Hindlimb muscle (tissue), 1 donor: Measurements from ENCODE around the gene C19orf38. TPM values are rescaled to one million over a fixed set of nuclear protein-coding genes. Genes with fewer than 3 reads are reported as not detected.
"Not testable (repeated sequence)": the region's sequence is repeated elsewhere in the genome, so short reads cannot be mapped to it uniquely, and the experiment has no call there.

Experiments
- DNase-seq: peaks from one replicate; pipeline ENCODE4 v3.0.0-alpha.2; 2013
- polyA plus RNA-seq: library from polyadenylated mRNA; unstranded; fragments of 120-200 nt; gene quantifications from one replicate; pipeline ENCODE4 v1.2.1, GENCODE V29; 2013; ENCODE audit not compliant: insufficient read length

Gene C19orf38
- polyA plus RNA-seq, 1 donor: 3.7 TPM

- no peak for DNase-seq
Measured at GRCh38 chr19:10876459-10877240, 28.4 kb downstream of the C19orf38 start.

- DNase-seq: not testable (repeated sequence)
Measured at GRCh38 chr19:10877608-10878007, 29.4 kb downstream of the C19orf38 start.

- DNase-seq: no peak
Measured at GRCh38 chr19:10878253-10878652, 30.0 kb downstream of the C19orf38 start.

GRCh38 chr19:10881403-10882107 is 33.3 kb downstream of the C19orf38 start:
- no peak for DNase-seq

DNA sequence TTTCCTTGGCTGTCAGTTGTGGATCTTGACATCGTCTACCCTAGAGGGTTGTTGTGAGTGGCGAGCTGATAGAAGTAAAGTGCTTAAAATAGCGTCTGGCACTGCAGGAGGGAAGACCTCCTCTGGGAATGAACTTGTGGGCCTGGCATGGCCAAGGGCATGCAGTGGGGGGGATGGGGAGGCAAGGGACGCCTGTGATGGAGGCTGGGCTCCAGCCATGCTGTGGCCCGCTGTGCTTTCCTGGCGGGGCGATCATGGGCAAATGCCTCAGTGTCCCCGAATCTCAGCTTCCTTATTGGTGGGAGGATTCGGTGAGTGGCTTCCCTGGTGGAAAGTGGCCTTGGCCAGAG is 33.9 kb downstream of the C19orf38 start:
- no peak for DNase-seq

- no peak for DNase-seq
Measured at GRCh38 chr19:10884274-10884673, 36.1 kb downstream of the C19orf38 start.

DNA sequence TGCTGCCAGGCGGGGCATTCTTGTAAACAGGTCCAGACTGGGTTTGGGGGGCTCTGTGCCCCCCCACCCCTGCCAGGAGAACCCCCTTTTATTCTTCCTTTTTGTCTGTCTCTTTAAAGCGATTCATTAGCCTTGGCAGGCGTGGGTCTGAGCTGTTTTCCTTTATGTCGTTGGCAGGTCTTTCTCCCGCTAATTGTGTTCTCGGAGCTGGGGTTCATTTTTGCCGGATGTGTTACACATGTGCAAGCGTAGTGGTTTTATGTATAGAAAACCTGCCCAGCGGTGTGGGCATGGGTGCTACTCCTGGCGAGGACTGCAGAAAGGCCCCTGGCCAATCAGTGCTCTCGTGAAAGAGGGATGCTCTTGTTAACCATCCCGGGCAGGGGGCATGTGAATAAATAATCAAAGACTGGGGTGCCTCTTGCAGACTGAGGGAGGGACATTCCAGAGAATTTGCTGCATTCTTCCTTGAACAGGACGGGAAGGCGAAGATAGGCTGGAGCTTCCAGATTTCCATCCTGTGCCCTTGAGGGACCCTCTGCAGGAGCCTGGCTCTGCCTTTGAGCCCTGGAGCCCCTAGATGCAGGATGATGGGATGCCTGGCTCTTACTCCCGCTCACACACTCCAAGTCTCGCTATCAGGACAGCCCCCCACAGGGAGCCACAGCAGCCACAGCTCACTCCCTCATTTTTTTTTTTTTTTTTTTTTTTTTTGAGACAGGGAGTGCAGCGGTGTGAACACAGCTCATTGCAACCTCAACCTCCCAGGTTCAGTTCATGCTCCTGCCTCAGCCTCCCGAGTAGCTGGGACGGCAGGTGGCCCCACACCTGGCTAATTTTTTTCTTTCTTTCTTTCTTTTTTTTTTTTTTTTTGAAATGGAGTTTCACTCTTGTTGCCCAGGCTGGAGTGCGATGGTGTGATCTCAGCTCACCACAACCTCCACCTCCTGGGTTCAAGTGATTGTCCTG is 37.3 kb downstream of the C19orf38 start:
- DNase-seq: no peak

DNA sequence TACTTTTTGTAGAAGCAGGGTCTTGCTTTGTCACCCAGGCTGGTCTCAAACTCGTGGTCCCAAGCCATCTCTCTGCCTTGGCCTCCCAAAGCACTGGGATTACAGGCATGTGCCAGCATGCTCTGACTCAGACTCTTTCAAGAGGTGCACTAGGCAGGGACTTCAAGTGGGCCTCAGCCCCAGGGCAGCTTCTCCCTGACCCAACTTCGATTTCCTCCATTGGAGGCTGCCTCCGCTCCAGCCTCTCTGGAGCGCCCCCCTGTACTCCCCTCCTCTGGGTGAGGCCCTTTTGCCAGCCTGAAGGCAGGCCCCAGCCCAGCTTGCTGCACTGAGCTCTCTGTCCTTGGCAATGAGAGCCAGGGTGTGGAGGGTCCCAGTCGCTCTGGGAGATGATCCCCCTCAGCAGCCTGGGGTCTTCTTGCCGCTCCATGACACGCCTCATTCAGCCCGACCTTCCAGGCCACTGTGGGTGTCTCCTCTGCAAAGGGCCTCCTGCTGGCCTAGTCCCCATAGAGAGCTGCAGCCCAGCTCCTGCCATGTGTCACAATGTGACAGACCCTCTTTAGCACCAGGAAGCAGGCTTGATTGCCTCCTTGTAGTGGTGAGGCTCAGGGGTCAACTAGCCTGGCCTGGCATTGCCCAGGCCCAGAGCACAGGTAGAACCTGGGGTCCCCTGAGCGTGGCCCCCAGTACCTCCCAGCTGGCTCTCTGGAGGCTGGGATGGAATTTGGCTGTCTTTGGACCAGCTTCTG is 39.6 kb downstream of the C19orf38 start:
- DNase-seq: no peak

- no peak for DNase-seq
Measured at GRCh38 chr19:10888421-10888866, 40.2 kb downstream of the C19orf38 start.

DNA sequence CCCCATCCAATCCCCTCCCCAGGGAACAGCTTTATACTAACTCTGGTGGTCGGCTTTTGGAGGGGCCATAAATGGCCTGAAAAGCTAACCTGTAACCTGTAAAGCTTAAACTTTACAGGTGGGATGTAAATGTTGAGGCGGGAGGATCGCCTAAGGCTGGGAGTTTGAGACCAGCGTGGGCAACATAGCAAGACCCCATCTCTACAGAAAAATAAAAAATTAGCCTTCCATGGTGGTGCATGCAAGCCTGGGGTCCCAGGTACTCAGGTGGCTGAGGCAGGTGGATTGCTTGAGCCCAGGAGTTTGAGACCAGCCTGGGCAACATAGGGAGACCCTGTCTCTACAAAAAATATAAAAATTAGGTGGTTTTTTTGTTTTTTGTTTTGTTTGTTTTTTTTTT is 41.7 kb downstream of the C19orf38 start:
- no peak for DNase-seq

DNA sequence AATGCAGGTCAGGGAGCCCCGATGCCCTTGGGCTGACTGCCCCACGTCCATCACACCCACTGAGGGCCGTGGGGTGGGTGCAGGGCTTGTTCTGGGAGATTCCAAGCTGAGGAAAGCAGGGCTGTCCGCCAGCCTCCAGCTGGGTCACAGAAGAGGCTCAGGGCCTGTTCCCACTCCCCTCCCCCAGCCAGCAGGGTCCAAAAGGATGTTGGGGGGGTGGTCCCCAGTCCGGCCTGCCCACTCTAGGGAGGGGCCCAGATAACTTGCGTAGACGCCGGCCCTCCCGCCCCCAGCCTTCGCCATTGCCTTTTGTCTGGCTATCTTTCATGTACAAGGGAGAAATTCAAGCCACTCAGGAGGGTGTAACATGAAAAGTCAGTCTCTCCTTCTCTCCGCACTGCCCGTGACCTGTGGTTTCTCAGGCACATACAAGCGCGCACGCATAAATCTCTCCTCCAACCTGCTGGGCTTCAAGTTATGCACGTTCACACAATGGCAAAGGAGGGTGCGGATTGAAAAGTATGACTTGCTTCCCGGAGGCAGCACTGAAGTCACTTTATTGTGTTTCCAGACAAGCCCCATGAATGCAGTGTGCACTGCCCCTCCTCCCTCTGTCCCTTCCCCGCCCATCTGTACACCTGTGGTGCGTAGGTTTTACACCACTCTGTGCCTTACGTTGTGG is 43.3 kb downstream of the C19orf38 start:
- DNase-seq: peak; percentile 69

DNA sequence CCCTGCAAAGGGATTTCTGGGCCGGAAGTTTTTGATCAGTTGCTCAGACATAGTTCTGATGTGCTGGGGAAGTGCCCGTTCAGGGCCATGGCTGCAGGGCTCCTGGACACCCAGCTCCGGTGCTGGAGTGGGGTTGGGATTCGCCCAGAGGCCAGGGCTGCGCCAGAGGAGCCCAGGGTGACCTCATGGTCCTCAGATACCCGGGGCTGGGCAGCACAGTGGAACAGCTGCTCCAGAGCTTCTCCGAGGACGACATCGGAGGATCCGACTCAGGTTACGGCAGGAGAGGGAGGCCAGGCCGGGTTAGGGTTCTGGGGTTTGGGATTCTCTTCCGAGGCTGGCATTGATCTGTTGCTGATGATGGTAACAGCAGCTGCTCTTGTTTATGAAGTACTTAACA is 44.0 kb downstream of the C19orf38 start:
- no peak for DNase-seq

GRCh38 chr19:10894911-10895213 is 46.6 kb downstream of the C19orf38 start:
- DNase-seq: no peak

DNA sequence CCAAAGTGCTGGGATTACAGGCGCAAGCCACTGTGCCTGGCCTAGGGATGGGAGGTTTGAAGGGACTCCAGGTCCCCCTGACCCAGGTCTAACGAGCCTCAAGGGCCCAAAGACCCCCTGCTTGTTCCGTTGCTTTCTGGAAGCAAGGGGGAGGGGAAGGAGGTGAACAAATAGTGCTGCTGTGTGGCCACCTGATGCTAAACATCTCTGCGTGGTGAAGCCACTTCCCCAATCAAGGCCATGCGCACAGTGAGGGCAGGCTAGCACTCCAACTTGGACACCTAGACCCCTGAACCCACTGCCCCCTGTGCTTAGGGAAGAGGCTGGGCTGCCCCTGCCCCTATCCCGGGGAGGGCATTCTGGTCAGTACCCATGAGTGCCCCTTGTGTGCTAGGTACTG is 47.1 kb downstream of the C19orf38 start:
- DNase-seq: no peak

GRCh38 chr19:10895920-10896319 is 47.7 kb downstream of the C19orf38 start:
- DNase-seq: no peak

DNA sequence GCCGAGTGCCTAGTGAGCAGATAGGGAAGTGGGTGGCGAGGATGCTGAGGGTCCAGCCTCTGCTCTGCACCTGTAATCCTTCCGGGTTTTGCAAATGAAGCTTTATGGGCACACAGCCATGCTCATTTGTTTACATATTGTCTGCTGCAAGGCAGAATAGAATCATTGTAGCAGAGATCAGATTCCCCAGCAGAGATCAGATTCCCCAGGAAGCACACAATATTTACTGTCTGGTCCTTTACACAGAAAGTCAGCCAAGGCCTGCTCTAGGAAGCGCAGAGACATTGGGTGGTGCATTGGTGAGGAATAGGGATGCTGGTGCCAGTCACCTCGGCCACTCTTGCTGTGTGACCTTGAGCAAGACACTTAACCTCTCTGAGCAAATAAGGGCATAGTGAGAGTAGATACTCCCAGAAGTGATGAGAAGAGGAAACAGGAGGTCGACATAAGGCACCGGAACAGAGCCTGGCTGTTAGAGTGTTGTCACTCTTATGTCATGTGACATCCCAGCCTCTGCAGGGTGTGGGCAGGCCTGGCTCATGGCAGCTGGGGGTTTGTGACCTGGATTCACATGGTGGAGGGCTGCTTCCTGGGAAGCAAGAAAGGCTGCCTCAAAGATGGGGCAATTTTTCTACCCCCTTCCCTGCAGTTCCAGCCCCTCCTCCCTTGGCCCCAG is 48.8 kb downstream of the C19orf38 start:
- no peak for DNase-seq

- DNase-seq: no peak
Measured at GRCh38 chr19:10898633-10899032, 50.4 kb downstream of the C19orf38 start.

- DNase-seq: no peak
Measured at GRCh38 chr19:10899151-10899653, 51.0 kb downstream of the C19orf38 start.

GRCh38 chr19:10907925-10908324 is 59.7 kb downstream of the C19orf38 start:
- no peak for DNase-seq

GRCh38 chr19:10908380-10908960 is 60.3 kb downstream of the C19orf38 start:
- no peak for DNase-seq
